GM12878 (cell line): ENCODE results near the gene GALNT15. TPM values are rescaled to one million over a fixed set of nuclear protein-coding genes. Genes with fewer than 3 reads are reported as not detected.

ENCODE experiments used
- ATAC-seq: fragments of 200-7000 bp; cut with Tn5 transposase; 3 replicates; pipeline ENCODE4 v1.9.1; 2020; ENCODE audit warnings: mild to moderate bottlenecking, moderate library complexity
- BruUV-seq: library from RNA; stranded (reverse); fragments of 400-500 nt; replicated peaks from 2 replicates; lab custom pipeline; 2021; lab: Mats Ljungman, UMichigan
- CTCF ChIA-PET: fragments of 300-600 bp; sonication (Branson Sonifier 250); formaldehyde crosslinking; extraction: SDS; loops from one replicate; lab custom pipeline; 2021; ENCODE audit warnings: inconsistent platforms; lab: Yijun Ruan, JAX
- POLR2A ChIA-PET: fragments of 350-600 bp; formaldehyde crosslinking; extraction: SDS; loops from one replicate; lab custom pipeline; 2021; ENCODE audit warnings: inconsistent platforms; lab: Charles Lee
- RAD21 ChIA-PET: fragments of 300-600 bp; sonication (Branson Sonifier 250); formaldehyde crosslinking; loops from one replicate; lab custom pipeline; 2023; ENCODE audit warnings: antibody characterized with exemption; ENCODE audit not compliant: unreplicated experiment; lab: Charles Lee
- SMC1A ChIA-PET: fragments of 300-600 bp; sonication (Branson Sonifier 250); formaldehyde crosslinking; loops from one replicate; lab custom pipeline; 2023; ENCODE audit not compliant: unreplicated experiment, uncharacterized antibody; lab: Charles Lee
- DNase-seq: peaks from one replicate; pipeline ENCODE4 v3.0.0-alpha.2; 2011; ENCODE audit warnings: low read depth, low spot score
- FAIRE-seq: peaks from 3 replicates; lab custom pipeline; 2011; peaks lifted over from hg19 to GRCh38; lab: Jason Lieb, UNC
- H2AFZ ChIP-seq: 2 replicates; pipeline ENCODE4 v1.6.0; 2011; ENCODE audit warnings: low read depth, low read length, control low read depth; ENCODE audit not compliant: control insufficient read depth
- H3K27ac ChIP-seq: 2 replicates; pipeline ENCODE4 v1.5.1; 2011; ENCODE audit warnings: control low read depth; ENCODE audit not compliant: control insufficient read depth, insufficient read depth
- H3K27me3 ChIP-seq, 2 experiments: replicated peaks in 1 of 2; 2 replicates each; pipeline versions ENCODE4 v1.6.0 to v1.6.1; 2011; ENCODE audit warnings: low read length in 1 of 2; ENCODE audit not compliant: control insufficient read depth in 2 of 2, insufficient read depth in 2 of 2
- H3K36me3 ChIP-seq, 2 experiments: 2 replicates each; pipeline ENCODE4 v1.5.1; 2011; ENCODE audit warnings: low read length in 1 of 2; ENCODE audit not compliant: control insufficient read depth in 2 of 2, insufficient read depth in 2 of 2
- H3K4me1 ChIP-seq: 2 replicates; pipeline ENCODE4 v1.6.1; 2011; ENCODE audit warnings: mild to moderate bottlenecking, low read length, moderate library complexity, mixed read lengths; ENCODE audit not compliant: control insufficient read depth, insufficient read depth
- H3K4me2 ChIP-seq: 2 replicates; pipeline ENCODE4 v1.6.0; 2011; ENCODE audit warnings: control low read depth; ENCODE audit not compliant: control insufficient read depth, insufficient read depth
- H3K4me3 ChIP-seq: fragments of 200-600 bp; sonication (generic); 2 replicates; pipeline ENCODE4 v1.5.1; 2016
- H3K79me2 ChIP-seq: 2 replicates; pipeline ENCODE4 v1.6.0; 2011; ENCODE audit warnings: low read length; ENCODE audit not compliant: control insufficient read depth, insufficient read depth
- H3K9ac ChIP-seq: 2 replicates; pipeline ENCODE4 v1.8.0; 2011; ENCODE audit warnings: low read length, control low read depth, mixed read lengths; ENCODE audit not compliant: control insufficient read depth, insufficient read depth
- H3K9me3 ChIP-seq: replicated peaks from 3 replicates; pipeline ENCODE4 v1.5.1; 2011; ENCODE audit warnings: mild to moderate bottlenecking, low read length; ENCODE audit not compliant: control insufficient read depth, insufficient read depth
- H4K20me1 ChIP-seq: 2 replicates; pipeline ENCODE4 v1.6.0; 2011; ENCODE audit not compliant: control insufficient read depth, insufficient read depth
- BCL3 ChIP-seq: IDR thresholded peaks from 2 replicates; pipeline ENCODE4 v1.6.1; 2011; ENCODE audit warnings: borderline replicate concordance, low read depth, mild to moderate bottlenecking, moderate library complexity, low read length; ENCODE audit not compliant: insufficient read depth, poor library complexity, severe bottlenecking
- BRCA1 ChIP-seq: IDR thresholded peaks from 2 replicates; pipeline ENCODE4 v1.6.1; 2011; ENCODE audit warnings: low read depth, low read length, improper control_type of control experiment
- CUX1 ChIP-seq: IDR thresholded peaks from 2 replicates; pipeline ENCODE4 v1.6.1; 2012; ENCODE audit warnings: improper control_type of control experiment, low read depth, low read length; ENCODE audit not compliant: insufficient replicate concordance
- ESRRA ChIP-seq: IDR thresholded peaks from 2 replicates; pipeline ENCODE4 v1.6.1; 2012; ENCODE audit warnings: mild to moderate bottlenecking, low read length, improper control_type of control experiment
- HDAC2 ChIP-seq: fragments of 200-600 bp; sonication (generic); IDR thresholded peaks from 2 replicates; pipeline ENCODE4 v1.6.1; 2017
- IRF3 ChIP-seq: fragments of 450-650 bp; IDR thresholded peaks from 2 replicates; pipeline ENCODE4 v1.6.1; 2014; ENCODE audit warnings: mild to moderate bottlenecking
- JUND ChIP-seq: IDR thresholded peaks from 2 replicates; pipeline ENCODE4 v1.6.1; 2012; ENCODE audit warnings: low read depth, mild to moderate bottlenecking, low read length, improper control_type of control experiment, moderate library complexity
- NKRF ChIP-seq: fragments of 450-650 bp; conservative IDR thresholded peaks from 2 replicates; pipeline ENCODE4 v1.6.1; 2017; ENCODE audit warnings: mild to moderate bottlenecking, moderate library complexity
- NRF1 ChIP-seq: conservative IDR thresholded peaks from 2 replicates; pipeline ENCODE4 v1.6.1; 2011; ENCODE audit warnings: mild to moderate bottlenecking, low read depth, low read length, improper control_type of control experiment
- POU2F2 ChIP-seq: IDR thresholded peaks from 3 replicates; pipeline ENCODE4 v1.6.1; 2011; ENCODE audit warnings: low read depth, mild to moderate bottlenecking, low read length, borderline replicate concordance
- RAD21 ChIP-seq: IDR thresholded peaks from 2 replicates; pipeline ENCODE4 v1.6.1; 2011; ENCODE audit warnings: mild to moderate bottlenecking, low read depth, low read length, moderate library complexity; ENCODE audit not compliant: insufficient read depth
- TAF1 ChIP-seq: IDR thresholded peaks from 2 replicates; pipeline ENCODE4 v1.6.1; 2011; ENCODE audit warnings: mild to moderate bottlenecking, low read depth, low read length, borderline replicate concordance
- TARDBP ChIP-seq: IDR thresholded peaks from 2 replicates; pipeline ENCODE4 v1.6.1; 2016; ENCODE audit warnings: borderline replicate concordance
- TCF12 ChIP-seq: IDR thresholded peaks from 2 replicates; pipeline ENCODE4 v1.6.1; 2011; ENCODE audit warnings: low read depth, mild to moderate bottlenecking, low read length
- ZNF622 ChIP-seq: fragments of 450-650 bp; IDR thresholded peaks from 2 replicates; pipeline ENCODE4 v1.6.1; 2017; ENCODE audit warnings: mild to moderate bottlenecking, inconsistent platforms
- WGBS: methylation state at CpG from one replicate; pipeline ENCODE4 v1.1.6; 2016; ENCODE audit warnings: low lambda C conversion rate; ENCODE audit not compliant: insufficient replicate concordance, insufficient coverage; ENCODE audit errors: missing lambda C conversion rate; 5-methylcytosine and 5-hydroxymethylcytosine counted together
- in situ Hi-C: fragments of 300-500 bp; cut with MboI; formaldehyde crosslinking; loops from 9 replicates; pipeline ENCODE4 v1.14.3; 2018; ENCODE audit warnings: mixed read lengths
- intact Hi-C: fragments of 100-400 bp; cut with micrococcal nuclease; formaldehyde crosslinking; loops from one replicate; pipeline ENCODE4 v1.14.2; 2022; ENCODE audit not compliant: unreplicated experiment
- polyA plus RNA-seq, 11 experiments: library from polyadenylated mRNA; depleted of rRNA in 4 of 11; unstranded in 6 of 11; stranded (reverse) in 5 of 11; fragments of >200 nt; fragmentation: Nextera tagmentation in 4 of 11; fragmentation: Illumina TruSeq in 1 of 11; extraction: Ambion mirVana in 4 of 11; extraction: Trizol in 1 of 11; gene quantifications; 1 replicate in 1 of 11; 2 replicates in 10 of 11; pipeline versions ENCODE4 v1.2.1 to v1.2.3, GENCODE V29; 2011 to 2016; ENCODE audit warnings: inconsistent platforms in 2 of 11, missing spikeins in 2 of 11, low read depth in 1 of 11
- total RNA-seq, 4 experiments: library from RNA; depleted of rRNA in 3 of 4; stranded (reverse); fragments of >200 nt in 3 of 4; fragmentation: Illumina TruSeq in 1 of 4; extraction: Trizol in 1 of 4; gene quantifications; 2 replicates each; pipeline versions ENCODE4 v1.2.1 to v1.2.3, GENCODE V29; 2013 to 2021

Gene GALNT15
- total and polyA plus RNA-seq, 10 of the 15 experiments (the other 5 are each of a cell fraction or from before 2014, with no cell fraction given) = 0.03 to 0.05 TPM; not detected in 8

- POLR2A ChIA-PET = no interaction called here
- WGBS = 99% methylated on average over 3 of the region's 3 CpGs
- ATAC-seq = no peak
- Histone ChIP-seq H3K9me3 (no peaks in the 10 kb centered on the region), H3K27ac (no peak overlapping the region), H3K9ac (no peak overlapping the region), H3K36me3 (peaks cover 0 to 5% of the 10 kb centered on the region in 2 experiments; a peak in 3 of 4 replicates), H3K4me1 (no peaks in the 10 kb centered on the region), H3K4me3 (no peak overlapping the region), H2AFZ (no peak overlapping the region), H3K27me3 (no peaks in the 10 kb centered on the region), H4K20me1 (no peaks in the 10 kb centered on the region), H3K4me2 (no peak overlapping the region), H3K79me2 (no peaks in the 10 kb centered on the region)
- intact Hi-C loops = no loop called here
- CTCF ChIA-PET = interaction anchor here (1.0 to 2.5 kb wide), 2 partner anchors 8 to 12 kb away, joined by 4 to 9 read pairs; partner anchors contain the start of genes DPH3 and OXNAD1
- RAD21 ChIA-PET = interaction anchor here (1.4 kb wide), 2 partner anchors 8 to 13 kb away, joined by 3 read pairs; no protein-coding TSS in a partner anchor
- DNase-seq = no peak
- FAIRE-seq = no peak
- no TSS peak for BruUV-seq
- SMC1A ChIA-PET = interaction anchor here (1.4 kb wide), 1 partner anchor 13 kb away, joined by 4 read pairs; no protein-coding TSS in a partner anchor
- in situ Hi-C loops = loop anchor here (25.0 kb wide), 2 partner anchors 760 to 935 kb away; no protein-coding TSS in a partner anchor
- TF ChIP-seq JUND (no peak), HDAC2 (no peak), IRF3 (no peak), POU2F2 (no peak), BCL3 (no peak), TCF12 (no peak), BRCA1 (no peak), CUX1 (no peak), NKRF (no peak), ZNF622 (no peak), ESRRA (no peak), TAF1 (no peak), RAD21 (no peak), TARDBP (no peak), NRF1 (no peak)
Measured at GRCh38 chr3:16277471-16277870, 103.0 kb downstream of the GALNT15 start.
